ENCODE measurements around the gene CEP164.

DNA sequence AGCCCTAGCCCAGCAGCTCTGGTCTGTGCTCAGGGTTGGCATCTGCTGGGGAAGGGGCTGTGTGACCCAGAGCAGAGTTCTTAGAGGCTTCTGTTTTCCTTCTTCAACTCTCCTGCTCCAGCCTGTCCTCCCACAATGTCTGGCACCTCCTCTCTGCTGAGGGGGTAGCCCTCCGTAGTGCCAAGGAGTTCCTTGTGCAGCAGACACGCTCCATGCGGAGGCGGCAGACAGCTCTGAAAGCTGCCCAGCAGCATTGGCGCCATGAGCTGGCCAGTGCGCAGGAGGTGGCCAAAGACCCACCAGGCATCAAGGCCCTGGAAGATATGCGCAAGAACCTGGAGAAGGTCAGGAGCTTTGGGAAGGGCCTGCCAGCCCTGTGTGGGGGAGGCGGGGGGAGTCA is 69.3 kb downstream of the CEP164 start:
- no peak for TF ChIP-seq POLR2A (IDR thresholded peaks at IDR 0.05; ENCODE audit: extremely low read depth, insufficient read length)
- TF ChIP-seq, protein P1, sequence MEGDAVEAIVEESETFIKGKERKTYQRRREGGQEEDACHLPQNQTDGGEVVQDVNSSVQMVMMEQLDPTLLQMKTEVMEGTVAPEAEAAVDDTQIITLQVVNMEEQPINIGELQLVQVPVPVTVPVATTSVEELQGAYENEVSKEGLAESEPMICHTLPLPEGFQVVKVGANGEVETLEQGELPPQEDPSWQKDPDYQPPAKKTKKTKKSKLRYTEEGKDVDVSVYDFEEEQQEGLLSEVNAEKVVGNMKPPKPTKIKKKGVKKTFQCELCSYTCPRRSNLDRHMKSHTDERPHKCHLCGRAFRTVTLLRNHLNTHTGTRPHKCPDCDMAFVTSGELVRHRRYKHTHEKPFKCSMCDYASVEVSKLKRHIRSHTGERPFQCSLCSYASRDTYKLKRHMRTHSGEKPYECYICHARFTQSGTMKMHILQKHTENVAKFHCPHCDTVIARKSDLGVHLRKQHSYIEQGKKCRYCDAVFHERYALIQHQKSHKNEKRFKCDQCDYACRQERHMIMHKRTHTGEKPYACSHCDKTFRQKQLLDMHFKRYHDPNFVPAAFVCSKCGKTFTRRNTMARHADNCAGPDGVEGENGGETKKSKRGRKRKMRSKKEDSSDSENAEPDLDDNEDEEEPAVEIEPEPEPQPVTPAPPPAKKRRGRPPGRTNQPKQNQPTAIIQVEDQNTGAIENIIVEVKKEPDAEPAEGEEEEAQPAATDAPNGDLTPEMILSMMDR (IDR thresholded peaks at IDR 0.05; ENCODE audit: low read depth, low read length), result no peak
- TF ChIP-seq, protein P2, sequence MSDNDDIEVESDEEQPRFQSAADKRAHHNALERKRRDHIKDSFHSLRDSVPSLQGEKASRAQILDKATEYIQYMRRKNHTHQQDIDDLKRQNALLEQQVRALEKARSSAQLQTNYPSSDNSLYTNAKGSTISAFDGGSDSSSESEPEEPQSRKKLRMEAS (IDR thresholded peaks at IDR 0.05; ENCODE audit: low read depth, low read length), result no peak
